Measurements from ENCODE around the gene TIGD3.

Gene TIGD3, protein sequence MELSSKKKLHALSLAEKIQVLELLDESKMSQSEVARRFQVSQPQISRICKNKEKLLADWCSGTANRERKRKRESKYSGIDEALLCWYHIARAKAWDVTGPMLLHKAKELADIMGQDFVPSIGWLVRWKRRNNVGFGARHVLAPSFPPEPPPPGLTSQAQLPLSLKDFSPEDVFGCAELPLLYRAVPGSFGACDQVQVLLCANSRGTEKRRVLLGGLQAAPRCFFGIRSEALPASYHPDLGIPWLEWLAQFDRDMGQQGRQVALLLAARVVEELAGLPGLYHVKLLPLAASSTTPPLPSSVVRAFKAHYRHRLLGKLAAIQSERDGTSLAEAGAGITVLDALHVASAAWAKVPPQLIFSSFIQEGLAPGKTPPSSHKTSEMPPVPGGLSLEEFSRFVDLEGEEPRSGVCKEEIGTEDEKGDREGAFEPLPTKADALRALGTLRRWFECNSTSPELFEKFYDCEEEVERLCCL

DNA sequence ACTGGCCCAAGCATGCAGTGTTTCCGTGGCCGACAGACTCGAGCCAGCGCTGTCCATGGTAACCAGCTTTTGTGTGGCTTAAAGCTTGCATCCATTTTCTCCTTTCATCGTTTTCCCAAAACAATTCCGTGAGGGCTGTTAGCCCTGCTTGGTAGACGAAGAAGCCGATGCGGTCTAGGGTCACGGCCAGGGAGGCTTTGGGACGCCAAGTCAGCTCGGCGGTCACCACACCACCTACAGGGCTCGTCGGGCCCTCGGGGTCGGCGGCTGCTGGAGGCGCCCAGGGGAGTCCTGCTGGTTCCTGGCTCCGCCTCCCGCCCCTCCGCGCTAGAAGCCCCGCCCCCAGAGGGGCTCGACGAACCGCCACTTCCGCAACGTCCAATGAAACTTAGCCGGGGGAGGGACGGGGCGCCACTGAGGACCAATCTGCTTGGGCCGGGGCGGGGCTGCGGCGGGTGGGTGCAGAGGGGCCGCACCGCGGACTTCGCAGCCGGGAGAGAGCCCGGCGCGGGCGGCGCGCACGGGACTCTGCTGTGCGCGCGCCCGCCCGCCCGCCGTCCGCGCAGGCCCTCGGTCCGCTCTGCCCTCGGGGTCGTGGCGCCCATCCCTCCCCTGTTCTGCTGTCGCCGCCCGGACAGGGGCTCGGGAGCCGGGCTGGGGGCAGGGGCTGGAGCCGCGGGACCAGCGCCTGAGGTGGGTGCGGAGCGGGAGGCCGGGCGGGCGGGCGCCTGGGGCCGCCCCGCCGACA is at the start of gene TIGD3:
Gene TIGD3 (plus strand): TSS at position 487 of the 748 bp plus-strand sequence. CDS start 1,058 bp downstream, outside the sequence.
- DNase-seq = peak; percentile 95

- no peak for DNase-seq
Measured at GRCh38 chr11:65305501-65306268, 48.9 kb upstream of the TIGD3 start.

DNA sequence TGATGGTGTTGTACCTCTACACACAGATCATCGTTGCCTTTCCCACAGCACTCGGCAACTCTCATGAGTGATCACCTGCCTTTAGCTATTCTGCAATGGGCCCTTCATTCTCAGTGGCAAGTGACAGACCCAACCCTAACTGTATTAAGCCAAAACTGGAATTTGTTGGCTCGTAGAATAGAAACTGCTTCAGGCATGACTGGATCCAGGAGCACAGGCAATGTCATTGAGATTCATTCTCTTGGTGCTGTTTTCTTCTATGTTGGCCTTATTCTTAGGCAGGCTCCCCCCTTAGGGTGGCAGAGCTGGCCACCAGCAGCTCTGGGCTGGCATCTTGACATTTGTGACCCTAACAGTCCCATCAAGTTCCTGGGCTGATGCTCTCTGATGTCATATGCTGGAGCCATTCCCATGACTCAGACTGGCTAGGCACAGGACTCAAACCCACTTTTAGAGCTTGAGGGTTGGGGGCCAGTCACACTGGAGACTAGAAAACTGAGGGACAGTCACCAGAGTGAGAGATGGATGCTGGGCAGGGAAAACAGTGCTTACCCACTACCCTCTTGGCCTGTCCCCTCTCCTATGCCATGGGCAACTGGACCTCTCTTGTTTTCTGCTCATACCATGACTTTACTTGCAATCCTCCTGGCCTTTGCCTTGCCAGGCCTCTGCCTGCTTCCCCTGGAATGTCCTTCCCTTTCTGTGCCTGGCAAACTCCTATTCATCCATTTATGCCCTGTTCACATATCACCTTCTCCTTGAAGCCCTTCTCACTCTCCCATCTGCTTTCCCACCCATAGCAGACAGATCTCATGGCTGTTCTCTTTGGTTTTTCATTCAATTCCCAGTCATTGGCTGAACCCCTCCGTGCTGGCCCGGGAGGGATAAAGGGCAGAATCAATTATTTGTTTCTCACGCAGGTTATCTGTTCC is 47.0 kb upstream of the TIGD3 start:
- DNase-seq = no peak

GRCh38 chr11:65308281-65308891 is 46.2 kb upstream of the TIGD3 start:
- no peak for DNase-seq

DNA sequence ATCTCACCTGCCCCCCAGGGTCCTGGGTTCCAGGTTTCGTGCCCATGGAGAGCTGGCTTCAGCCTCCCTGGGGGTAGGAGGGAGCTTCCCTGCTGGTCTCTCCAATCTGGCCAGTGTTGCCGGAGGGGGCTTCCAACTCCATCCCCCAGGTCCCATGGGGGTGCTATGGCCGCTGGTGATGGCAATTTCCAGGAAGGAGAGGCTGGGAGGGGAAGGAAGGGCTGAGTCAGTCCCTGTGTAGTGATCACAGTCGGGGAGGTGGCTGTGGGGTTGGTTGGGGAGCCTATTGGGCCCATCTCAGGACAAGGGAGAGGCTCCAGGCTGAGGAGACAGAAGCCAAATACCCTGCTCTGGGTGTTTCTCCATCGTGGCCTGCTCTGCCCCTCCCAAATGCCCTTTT is 45.5 kb upstream of the TIGD3 start:
- DNase-seq = no peak

DNA sequence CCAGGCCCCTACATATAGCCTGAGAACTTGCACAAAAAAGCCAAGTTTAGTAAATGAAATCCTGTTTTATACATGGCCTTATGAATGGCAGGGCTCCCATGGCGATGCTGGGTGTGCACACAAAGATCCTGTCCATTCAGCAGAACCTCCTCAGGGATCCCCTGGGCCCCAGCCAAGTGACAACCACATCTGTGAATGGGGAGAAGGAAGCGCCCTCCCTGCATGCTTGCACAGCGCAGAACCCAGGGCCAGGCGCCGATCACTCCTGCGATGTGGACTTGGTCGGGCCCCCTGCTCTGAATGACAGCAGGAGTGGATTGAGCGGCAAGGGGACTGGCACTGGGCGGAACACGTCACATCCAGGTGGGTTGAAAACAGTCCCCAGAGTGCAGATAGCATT is 44.3 kb upstream of the TIGD3 start:
- no peak for DNase-seq

DNA sequence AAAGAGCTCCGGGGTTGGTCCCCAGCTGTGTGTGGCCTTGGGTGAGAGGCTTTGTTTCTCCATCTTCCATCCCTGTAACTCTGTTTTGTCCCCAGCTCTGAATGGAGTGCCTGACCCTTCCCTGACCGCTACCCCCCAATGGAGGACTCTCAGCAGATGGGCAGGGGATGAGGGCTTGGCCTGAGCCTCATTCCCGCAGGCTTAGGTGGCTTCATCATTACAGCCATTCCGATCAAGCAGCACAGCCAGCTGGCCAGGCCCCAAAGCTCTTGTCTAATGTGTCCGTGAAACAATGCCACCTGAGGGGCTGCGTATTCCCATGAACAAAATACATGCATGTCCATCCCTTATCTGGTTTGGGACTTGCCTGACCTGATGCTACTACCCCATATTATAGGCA is 43.8 kb upstream of the TIGD3 start:
- no peak for DNase-seq

- no peak for DNase-seq
Measured at GRCh38 chr11:65311170-65311678, 43.3 kb upstream of the TIGD3 start.

- DNase-seq = peak; percentile 61
Measured at GRCh38 chr11:65314501-65315203, 39.9 kb upstream of the TIGD3 start, which contains the start of gene CDC42EP2. TSS of gene CDC42EP2 (plus strand) at chr11:65314866. CDS start at chr11:65320899, 6,033 bp downstream.

DNA sequence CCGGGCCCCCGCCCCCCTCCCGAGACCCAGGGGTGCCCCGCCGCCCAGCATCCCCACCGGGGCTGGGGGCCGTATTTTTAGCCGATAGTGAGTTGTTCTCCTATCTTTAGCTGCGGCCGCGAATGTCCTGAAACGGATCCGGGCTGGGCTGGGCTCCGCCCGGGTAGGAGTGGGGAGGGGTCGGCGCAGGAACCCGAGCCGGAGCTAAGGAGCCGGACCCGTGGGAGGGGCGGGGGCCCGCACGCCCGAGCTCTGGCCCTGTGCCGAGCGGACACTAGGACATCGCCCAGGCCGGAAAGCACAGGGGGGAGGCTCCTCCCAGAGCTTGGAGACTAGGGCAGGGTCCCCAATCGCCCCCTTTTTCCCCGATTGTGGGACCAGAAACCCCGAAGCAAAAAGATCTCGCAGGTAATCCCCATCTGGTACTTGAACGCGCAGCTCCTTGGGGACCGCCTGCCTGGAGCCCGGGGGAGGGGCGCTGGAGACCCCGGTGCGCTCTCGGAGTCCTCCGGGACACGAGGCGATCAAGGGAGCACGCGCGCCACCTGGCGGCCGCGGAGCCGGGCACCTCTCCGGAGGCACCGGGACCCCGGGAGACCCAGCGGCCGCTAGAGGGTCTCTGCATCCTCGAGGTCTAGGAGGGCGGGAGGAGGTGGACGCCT is 39.2 kb upstream of the TIGD3 start:
- peak; percentile 73 for DNase-seq

- no peak for DNase-seq
Measured at GRCh38 chr11:65315866-65316226, 38.7 kb upstream of the TIGD3 start.

GRCh38 chr11:65316227-65317024 is 38.1 kb upstream of the TIGD3 start:
- DNase-seq = no peak

DNA sequence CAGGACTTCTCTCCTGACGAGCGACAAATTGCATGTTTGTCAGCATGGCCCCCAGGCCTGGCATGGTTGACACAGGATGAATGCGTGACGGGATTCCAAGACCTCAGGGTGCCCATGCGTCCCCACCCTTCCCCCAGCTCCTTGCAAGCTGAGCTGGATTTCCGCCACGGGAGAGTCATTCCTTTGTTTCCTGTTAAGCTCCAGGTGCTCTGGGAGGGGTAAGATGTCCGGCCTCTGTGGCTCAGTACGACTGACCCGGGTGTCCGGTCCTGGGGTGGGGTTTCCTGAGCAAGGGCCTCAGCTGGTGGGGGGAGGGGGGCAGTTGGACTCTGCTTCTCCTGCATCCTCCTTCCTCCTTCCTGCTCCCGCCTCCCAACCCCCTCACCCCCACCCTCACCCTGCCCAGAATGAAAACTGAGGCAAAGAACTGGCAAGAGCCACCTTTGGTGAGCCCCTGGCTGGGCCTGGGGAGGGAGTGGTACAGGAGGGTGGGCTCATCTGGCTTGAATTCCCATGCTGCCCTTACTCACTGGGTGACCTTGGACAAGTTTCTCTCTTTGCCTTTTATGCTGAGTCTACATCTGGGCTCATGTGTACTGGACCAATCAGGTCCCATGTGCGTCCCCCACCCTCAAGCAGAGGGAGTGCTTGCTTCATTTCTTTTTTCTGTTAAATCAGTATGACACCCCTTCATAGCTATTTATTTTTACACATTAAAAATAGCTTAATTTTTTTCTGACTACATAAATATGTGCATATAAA is 37.3 kb upstream of the TIGD3 start:
- DNase-seq = no peak

GRCh38 chr11:65320386-65321075 is 34.0 kb upstream of the TIGD3 start:
- DNase-seq = no peak

- DNase-seq = no peak
Measured at GRCh38 chr11:65321076-65321475, 33.5 kb upstream of the TIGD3 start.

- DNase-seq = no peak
Measured at GRCh38 chr11:65321828-65322485, 32.6 kb upstream of the TIGD3 start.

GRCh38 chr11:65323813-65324212 is 30.7 kb upstream of the TIGD3 start:
- DNase-seq = no peak

All from stimulated activated CD4-positive, alpha-beta T cell treated with anti-CD3 and anti-CD28 coated beads, Interleukin-1b, Interleukin-23, amount 100 ng/mL, for 48 hours (primary cell).